T-helper 1 cell (primary cell): ENCODE measurements around the gene MARCHF11.

Source experiments
- DNase-seq, 5 donors: peaks; one replicate each; pipeline ENCODE4 v3.0.0-alpha.2; 2012 to 2020

Gene MARCHF11

DNA sequence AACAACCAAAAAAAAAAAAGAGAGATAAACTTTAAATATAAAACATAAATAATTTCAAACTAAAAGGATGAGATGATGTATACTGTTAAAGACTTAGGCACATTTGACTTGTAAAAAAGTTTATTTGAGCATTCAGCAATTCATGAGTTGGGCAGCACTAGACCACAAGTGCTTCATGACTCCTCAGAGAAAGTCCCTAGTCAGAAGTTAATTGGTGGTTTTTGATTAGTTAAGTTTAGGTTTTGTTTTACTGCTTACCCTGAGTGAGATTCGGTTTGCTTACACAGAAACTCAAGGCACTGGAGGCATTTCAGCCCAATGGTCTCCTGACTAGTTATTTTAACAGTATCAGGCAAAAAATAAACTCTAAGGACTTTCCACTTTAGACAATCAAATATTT is 129.2 kb downstream of the MARCHF11 start:
- no peak for DNase-seq

DNA sequence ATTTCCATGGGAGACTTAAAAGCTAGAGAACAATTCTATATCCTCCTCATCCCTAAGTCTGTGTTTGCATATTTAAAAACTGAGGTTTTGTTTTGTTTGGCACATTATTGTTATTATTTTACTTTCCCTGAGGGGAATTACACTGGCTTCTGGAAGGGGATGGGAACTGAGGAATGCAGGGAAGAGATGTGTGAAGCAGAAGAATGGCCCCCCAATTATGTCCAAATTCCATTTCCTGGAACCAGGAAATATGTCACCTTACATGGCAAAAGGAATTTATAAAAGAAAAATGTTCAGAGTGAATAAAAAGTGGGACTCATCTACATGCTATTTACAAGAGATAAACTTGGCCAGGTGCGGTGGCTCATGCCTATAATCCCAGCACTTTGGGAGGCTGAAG is 129.8 kb downstream of the MARCHF11 start:
- DNase-seq: no peak

- DNase-seq: no peak
These were observed 131.5 kb downstream of the MARCHF11 start for GRCh38 chr5:16048132-16048531.

DNA sequence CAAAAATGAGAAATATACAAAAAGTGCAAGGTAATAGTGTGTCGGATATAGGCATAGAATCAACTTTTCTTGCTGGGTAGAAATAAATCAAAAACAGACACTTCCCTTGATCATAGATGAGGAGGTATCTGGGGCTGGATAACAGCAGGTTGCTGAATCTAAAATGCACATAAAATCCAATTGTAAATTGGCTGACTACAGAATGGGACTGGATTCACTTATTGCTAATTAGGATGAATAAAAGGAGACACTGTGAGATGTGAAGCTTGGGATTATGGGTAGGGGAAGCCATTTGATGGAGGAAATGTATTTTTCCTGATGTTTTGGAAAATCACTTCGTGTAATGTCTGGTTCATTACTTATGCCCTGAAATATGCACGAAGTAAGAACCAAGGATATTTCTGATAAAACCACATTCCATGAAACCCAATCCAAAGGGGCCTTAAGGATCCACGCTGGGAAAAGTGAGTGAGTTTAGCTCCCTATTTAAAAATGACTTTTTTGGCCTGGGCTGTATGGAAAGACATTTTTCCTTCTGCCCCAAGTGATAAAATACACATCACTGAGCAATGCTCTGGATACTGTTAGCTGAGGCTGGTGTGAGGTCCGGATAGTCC is 136.1 kb downstream of the MARCHF11 start:
- no peak for DNase-seq

DNA sequence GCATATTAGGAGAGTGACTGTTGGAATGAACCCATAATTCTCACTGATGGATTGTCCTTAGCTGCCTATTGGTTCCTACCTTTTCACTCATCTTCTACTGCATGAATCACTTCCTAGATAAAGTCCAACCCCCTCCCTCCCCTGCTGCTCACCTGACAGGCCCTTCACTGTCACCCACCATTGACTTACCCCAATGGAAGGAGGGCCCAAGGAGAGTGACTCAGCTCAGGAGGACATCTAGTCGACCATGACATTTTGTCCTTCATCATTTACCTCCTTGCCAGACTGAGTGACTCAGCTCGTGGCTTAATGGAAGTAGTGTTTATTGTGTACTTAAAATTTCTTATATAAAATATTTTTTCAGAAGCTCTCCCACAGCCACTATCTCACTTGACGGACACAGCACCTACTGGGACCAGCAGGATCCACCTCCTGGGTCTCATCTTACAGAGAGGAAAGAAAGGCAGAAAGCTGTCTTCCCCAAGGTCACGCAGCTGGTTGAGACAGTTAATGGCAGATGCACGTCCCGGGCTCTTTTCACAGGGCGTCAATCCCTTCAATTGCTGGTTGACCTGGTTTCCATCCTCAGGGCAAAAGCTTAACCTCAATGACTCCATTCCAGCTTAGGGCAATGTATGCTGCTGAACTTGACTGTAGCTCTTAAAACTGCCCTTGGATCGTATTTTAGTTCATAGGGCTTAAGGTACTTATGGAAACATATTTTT is 142.3 kb downstream of the MARCHF11 start:
- DNase-seq: no peak

- DNase-seq: no peak
These were observed 145.1 kb downstream of the MARCHF11 start for GRCh38 chr5:16034319-16035001.

- DNase-seq: no peak
These were observed 146.2 kb downstream of the MARCHF11 start for GRCh38 chr5:16033187-16033925.

- no peak for DNase-seq
These were observed 150.9 kb downstream of the MARCHF11 start for GRCh38 chr5:16028708-16029107.

DNA sequence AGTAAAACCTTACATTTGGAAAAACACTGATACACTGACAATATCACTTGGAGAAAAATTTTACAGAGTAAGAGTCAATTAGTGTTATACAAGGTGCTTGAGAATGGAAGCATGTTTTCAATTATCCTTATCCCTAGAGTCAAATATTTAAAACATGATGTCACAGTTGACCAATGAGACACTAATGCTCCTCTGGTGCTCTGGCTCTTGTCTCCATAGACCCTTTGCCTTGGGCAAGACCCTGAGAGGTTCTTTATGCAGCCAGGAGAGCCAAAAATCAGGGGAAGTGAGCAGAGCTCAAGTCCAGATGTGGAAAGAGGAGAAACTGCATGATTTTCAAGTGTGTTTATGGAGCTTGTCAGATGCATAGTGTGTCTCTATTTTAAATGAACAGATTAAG is 153.9 kb downstream of the MARCHF11 start:
- DNase-seq: no peak

DNA sequence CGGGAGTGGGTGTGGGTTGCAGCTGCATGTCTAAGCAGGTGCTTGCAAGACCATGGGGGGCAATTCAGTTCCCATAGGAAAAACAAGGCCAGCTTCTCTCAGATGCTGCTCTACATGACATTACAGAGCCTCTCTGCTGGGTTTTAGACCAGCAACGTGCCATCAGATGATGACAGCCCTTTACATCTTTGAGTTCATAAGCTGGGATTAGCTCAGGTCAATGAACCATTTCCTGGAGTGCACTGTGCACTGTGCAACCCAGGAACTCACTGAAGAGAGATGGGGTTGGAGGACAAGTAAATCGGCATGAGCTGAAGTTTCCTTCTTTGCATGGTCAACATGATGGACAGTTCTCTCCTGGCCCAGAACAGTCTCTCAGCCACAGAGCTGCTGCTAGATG is 160.6 kb downstream of the MARCHF11 start:
- no peak for DNase-seq

- no peak for DNase-seq
These were observed 161.9 kb downstream of the MARCHF11 start for GRCh38 chr5:16017720-16018119.
